Sigmoid colon (tissue), 7 donors: Measurements from ENCODE around the gene SIAE. TPM values are rescaled to one million over a fixed set of nuclear protein-coding genes. Genes with fewer than 3 reads are reported as not detected.

ENCODE experiments used
- DNase-seq: peaks from one replicate; pipeline ENCODE4 v3.0.0-alpha.2; 2019
- H3K27ac ChIP-seq, 4 donors: fragments of 200-600 bp; sonication (generic); one replicate each; pipeline ENCODE4 v1.5.1; 2016 to 2019; ENCODE audit warnings: mild to moderate bottlenecking in 1 of 4
- H3K27me3 ChIP-seq, 3 donors: fragments of 200-600 bp; sonication (generic); one replicate each; pipeline ENCODE4 v1.5.1; 2019; ENCODE audit warnings: mild to moderate bottlenecking in 1 of 3
- H3K36me3 ChIP-seq, 4 donors: fragments of 200-600 bp; sonication (generic); one replicate each; pipeline ENCODE4 v1.5.1; 2016 to 2019
- H3K4me1 ChIP-seq, 4 donors: fragments of 200-600 bp; sonication (generic); one replicate each; pipeline ENCODE4 v1.5.1; 2017 to 2019
- H3K4me3 ChIP-seq, 4 donors: fragments of 200-600 bp; sonication (generic); one replicate each; pipeline ENCODE4 v1.5.1; 2017 to 2019; ENCODE audit warnings: mild to moderate bottlenecking in 2 of 4, moderate library complexity in 1 of 4
- H3K9me3 ChIP-seq, 4 donors: fragments of 200-600 bp in 3 of 4; sonication (generic) in 3 of 4; one replicate each; pipeline versions ENCODE4 v1.5.1 to v1.6.1; 2013 to 2019
- CTCF ChIP-seq, 4 experiments: fragments of 450-650 bp in 3 of 4; fragments of 200-600 bp in 1 of 4; IDR thresholded peaks; one replicate each; pipeline ENCODE4 v1.5.1; 2016 to 2019; ENCODE audit warnings: antibody characterized with exemption in 4 of 4, mild to moderate bottlenecking in 3 of 4, moderate library complexity in 2 of 4
- EP300 ChIP-seq, 4 donors: sonication (generic); formaldehyde crosslinking; IDR thresholded peaks; one replicate each; pipeline ENCODE4 v1.6.1; 2017; ENCODE audit warnings: antibody characterized with exemption in 4 of 4
- POLR2A ChIP-seq, 2 donors: fragments of 450-650 bp; IDR thresholded peaks; one replicate each; pipeline ENCODE4 v1.6.1; 2016; ENCODE audit warnings: antibody characterized with exemption in 2 of 2, mild to moderate bottlenecking in 2 of 2, moderate library complexity in 2 of 2
- POLR2AphosphoS5 ChIP-seq, 4 donors: sonication (generic); formaldehyde crosslinking; IDR thresholded peaks; one replicate each; pipeline ENCODE4 v1.6.1; 2017; ENCODE audit warnings: antibody characterized with exemption in 4 of 4
- WGBS, 2 donors: extraction: QIAGEN DNeasy Blood & Tissue Kit; methylation state at CpG; one replicate each; pipeline ENCODE4 v1.1.7; 2013; 5-methylcytosine and 5-hydroxymethylcytosine counted together
- intact Hi-C: fragments of 100-400 bp; cut with DNase I; formaldehyde crosslinking; loops from one replicate; pipeline ENCODE4 v1.15.1; 2023
- polyA plus RNA-seq, 3 donors: library from polyadenylated mRNA; stranded (reverse); fragments of 200-250 nt; gene quantifications; one replicate each; pipeline ENCODE4 v1.2.3, GENCODE V29; 2013
- total RNA-seq, 4 donors: library from RNA; depleted of rRNA; stranded (reverse); fragments of >200 nt; gene quantifications; one replicate each; pipeline ENCODE4 v1.1.0, GENCODE V29; 2016
- donor health status: healthy with polysubstance abuse.
- donor health status: Bipolar disorder and iron deficiency.
- donor health status: healthy.

SIAE gene
- total and polyA plus RNA-seq, 7 donors: 2.5 to 62.2 (median 7.2) TPM

GRCh38 chr11:124602193-124602592, 71.3 kb downstream of the SIAE start:
- whole genome bisulfite sequencing, 2 donors: 69 to 96% methylated on average over 3 of the region's 3 CpGs
- H3K36me3 ChIP-seq: no peaks in the 10 kb centered on the region
- H3K27me3 ChIP-seq: peaks cover 0 to 5% (median 4%) of the 10 kb centered on the region in 3 donors
- TF ChIP-seq CTCF (IDR thresholded peaks at IDR 0.05) (no peak), POLR2AphosphoS5 (IDR thresholded peaks at IDR 0.05) (no peak), POLR2A (IDR thresholded peaks at IDR 0.05) (no peak), EP300 (IDR thresholded peaks at IDR 0.05) (no peak)
- DNase-seq: no peak
- no peak overlapping the region for H3K4me3 ChIP-seq
- H3K4me1 ChIP-seq: no peaks in the 10 kb centered on the region
- no peaks in the 10 kb centered on the region for H3K9me3 ChIP-seq
- no peak overlapping the region for H3K27ac ChIP-seq
- intact Hi-C loops: no loop called here

GRCh38 chr11:124600621-124601320, 72.8 kb downstream of the SIAE start:
- DNase-seq: no peak
- no peak for TF ChIP-seq POLR2A (IDR thresholded peaks at IDR 0.05)
- Histone ChIP-seq H3K4me1 (no peaks in the 10 kb centered on the region), H3K4me3 (no peak overlapping the region), H3K9me3 (no peaks in the 10 kb centered on the region), H3K36me3 (no peaks in the 10 kb centered on the region), H3K27me3 (peaks cover 0 to 5% (median 4%) of the 10 kb centered on the region in 3 donors), H3K27ac (no peak overlapping the region)
- intact Hi-C loops: no loop called here
- 65 to 77% methylated on average over 5 of the region's 5 CpGs for WGBS, 2 donors

- no peak for TF ChIP-seq POLR2AphosphoS5 (IDR thresholded peaks at IDR 0.05)
- no peak for TF ChIP-seq CTCF (IDR thresholded peaks at IDR 0.05)
- no peak for TF ChIP-seq POLR2A (IDR thresholded peaks at IDR 0.05)
- TF ChIP-seq EP300 (IDR thresholded peaks at IDR 0.05): no peak
- Histone ChIP-seq H3K27me3 (peaks cover 0 to 5% (median 4%) of the 10 kb centered on the region in 3 donors), H3K4me1 (no peaks in the 10 kb centered on the region), H3K27ac (no peak overlapping the region), H3K4me3 (no peak overlapping the region), H3K9me3 (no peaks in the 10 kb centered on the region), H3K36me3 (no peaks in the 10 kb centered on the region)
- no peak for DNase-seq
- intact Hi-C loops: no loop called here
Observed at GRCh38 chr11:124597626-124598025, 75.9 kb downstream of the SIAE start.

DNA sequence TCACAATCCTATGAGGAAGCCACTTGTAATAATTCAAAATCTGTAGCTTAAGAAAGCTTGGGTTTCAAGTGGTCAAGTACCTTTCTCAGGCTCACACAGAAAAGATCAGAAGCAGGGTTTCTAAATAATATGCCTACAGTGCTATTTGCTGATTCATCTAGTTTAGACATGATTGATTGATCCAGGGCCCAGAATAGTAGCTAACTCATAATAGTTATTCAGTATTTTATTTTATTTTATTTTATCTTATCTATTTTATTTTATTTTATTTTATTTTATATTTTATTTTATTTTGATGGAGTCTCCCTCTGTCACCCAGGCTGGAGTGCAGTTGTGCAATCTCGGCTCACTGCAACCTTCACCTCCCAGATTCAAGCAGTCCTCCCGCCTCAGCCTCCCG, 78.2 kb downstream of the SIAE start:
- intact Hi-C loops: no loop called here
- DNase-seq: no peak
- H3K27me3 ChIP-seq: peaks cover 0 to 5% (median 4%) of the 10 kb centered on the region in 3 donors
- TF ChIP-seq CTCF (IDR thresholded peaks at IDR 0.05) (no peak), EP300 (IDR thresholded peaks at IDR 0.05) (no peak), POLR2AphosphoS5 (IDR thresholded peaks at IDR 0.05) (no peak), POLR2A (IDR thresholded peaks at IDR 0.05) (no peak)
- no peak overlapping the region for H3K27ac ChIP-seq
- no peak overlapping the region for H3K4me3 ChIP-seq
- no peaks in the 10 kb centered on the region for H3K9me3 ChIP-seq
- 86 to 89% methylated on average over 3 of the region's 3 CpGs for WGBS, 2 donors
- H3K36me3 ChIP-seq: no peaks in the 10 kb centered on the region
- H3K4me1 ChIP-seq: no peaks in the 10 kb centered on the region

DNA sequence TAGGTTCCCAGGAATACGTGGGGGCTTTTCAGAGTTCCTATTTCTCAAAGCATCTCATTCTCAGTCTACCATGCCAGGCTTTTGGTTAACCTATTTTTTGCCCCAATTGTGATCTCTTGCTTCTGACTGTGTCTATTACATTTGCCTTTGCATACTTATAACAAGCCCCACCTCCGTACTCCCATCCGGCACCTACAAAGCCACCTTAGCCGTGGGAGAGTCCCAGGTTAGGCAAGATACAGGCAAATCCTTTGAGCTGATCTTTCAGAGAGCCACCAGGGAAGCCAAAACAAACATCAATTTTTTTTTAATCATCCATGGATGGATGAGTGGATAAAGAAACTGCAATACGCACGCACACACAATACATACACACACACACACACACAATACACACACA, 80.9 kb downstream of the SIAE start:
- no peaks in the 10 kb centered on the region for H3K4me1 ChIP-seq
- no peaks in the 10 kb centered on the region for H3K36me3 ChIP-seq
- no peaks in the 10 kb centered on the region for H3K9me3 ChIP-seq
- intact Hi-C loops: no loop called here
- 67 to 85% methylated on average over 6 of the region's 6 CpGs for WGBS, 2 donors
- no peak for TF ChIP-seq CTCF (IDR thresholded peaks at IDR 0.05)
- no peak for TF ChIP-seq POLR2A (IDR thresholded peaks at IDR 0.05)
- TF ChIP-seq POLR2AphosphoS5 (IDR thresholded peaks at IDR 0.05): no peak
- TF ChIP-seq EP300 (IDR thresholded peaks at IDR 0.05): no peak
- peaks cover 0 to 4% (median under 1%) of the 10 kb centered on the region in 3 donors for H3K27me3 ChIP-seq
- DNase-seq: no peak
- no peak overlapping the region for H3K4me3 ChIP-seq
- H3K27ac ChIP-seq: no peak overlapping the region
